Tibial nerve (tissue), 4 donors: ENCODE results near the gene CTXN1. TPM values are rescaled to one million over a fixed set of nuclear protein-coding genes. Genes with fewer than 3 reads are reported as not detected.

Source experiments
- DNase-seq, 2 donors: peaks; one replicate each; pipeline ENCODE4 v3.0.0-alpha.2; 2019; ENCODE audit warnings: low spot score in 2 of 2
- H3K27ac ChIP-seq, 4 donors: fragments of 200-600 bp; sonication (generic) in 3 of 4; one replicate each; pipeline ENCODE4 v1.5.1; 2017 to 2019; ENCODE audit warnings: mild to moderate bottlenecking in 1 of 4
- H3K27me3 ChIP-seq, 2 donors: fragments of 200-600 bp; sonication (generic) in 1 of 2; one replicate each; pipeline versions ENCODE4 v1.5.1 to v1.6.0; 2017 to 2019
- H3K36me3 ChIP-seq, 3 donors: fragments of 200-600 bp; sonication (generic); one replicate each; pipeline ENCODE4 v1.5.1; 2018 to 2019
- H3K4me1 ChIP-seq, 4 donors: fragments of 200-600 bp; sonication (generic) in 3 of 4; one replicate each; pipeline ENCODE4 v1.5.1; 2017 to 2019
- H3K4me3 ChIP-seq, 4 donors: fragments of 200-600 bp; sonication (generic) in 3 of 4; one replicate each; pipeline ENCODE4 v1.5.1; 2017 to 2019; ENCODE audit warnings: mild to moderate bottlenecking in 1 of 4, moderate library complexity in 1 of 4
- H3K9me3 ChIP-seq, 4 donors: fragments of 200-600 bp; sonication (generic) in 3 of 4; one replicate each; pipeline ENCODE4 v1.5.1; 2017 to 2019
- EP300 ChIP-seq, 2 donors: sonication (generic); formaldehyde crosslinking; IDR thresholded peaks; one replicate each; pipeline ENCODE4 v1.6.1; 2017; ENCODE audit warnings: antibody characterized with exemption in 2 of 2, mild to moderate bottlenecking in 1 of 2
- POLR2A ChIP-seq, 2 donors: fragments of 450-650 bp; IDR thresholded peaks; one replicate each; pipeline ENCODE4 v1.6.1; 2017; ENCODE audit warnings: antibody characterized with exemption in 2 of 2, mild to moderate bottlenecking in 2 of 2, moderate library complexity in 2 of 2
- WGBS, 2 donors: methylation state at CpG; one replicate each; pipeline ENCODE4 v1.1.5; 2018; 5-methylcytosine and 5-hydroxymethylcytosine counted together
- total RNA-seq, 4 donors: library from RNA; depleted of rRNA; stranded (reverse); fragments of >200 nt; gene quantifications; one replicate each; pipeline ENCODE4 v1.1.0, GENCODE V29; 2016
- TF ChIP-seq, protein P1 (sequence below), 5 experiments: fragments of 200-600 bp in 3 of 5; fragments of 450-650 bp in 2 of 5; sonication (generic) in 3 of 5; IDR thresholded peaks; one replicate each; pipeline ENCODE4 v1.5.1; 2016 to 2019; ENCODE audit warnings: antibody characterized with exemption in 5 of 5, mild to moderate bottlenecking in 3 of 5, moderate library complexity in 2 of 5

The CTXN1 gene
- total RNA-seq, 4 donors from 2014 or later: 0.66 to 7.2 (median 3.0) TPM

GRCh38 chr19:7911508-7912143, 14.3 kb downstream of the CTXN1 start:
- WGBS, 2 donors: 84 to 86% methylated on average over 15 to 17 of the region's 18 CpGs
- no peaks in the 10 kb centered on the region for H3K9me3 ChIP-seq
- H3K4me3 ChIP-seq: no peak overlapping the region
- H3K4me1 ChIP-seq: peaks cover 0 to 27% (median 8%) of the 10 kb centered on the region in 4 donors
- peaks cover 0 to 21% of the 10 kb centered on the region in 2 donors for H3K27me3 ChIP-seq
- DNase-seq: no peak
- no peak overlapping the region for H3K27ac ChIP-seq
- TF ChIP-seq POLR2A (IDR thresholded peaks at IDR 0.05) (no peak), EP300 (IDR thresholded peaks at IDR 0.05) (no peak)
- TF ChIP-seq, protein P1, sequence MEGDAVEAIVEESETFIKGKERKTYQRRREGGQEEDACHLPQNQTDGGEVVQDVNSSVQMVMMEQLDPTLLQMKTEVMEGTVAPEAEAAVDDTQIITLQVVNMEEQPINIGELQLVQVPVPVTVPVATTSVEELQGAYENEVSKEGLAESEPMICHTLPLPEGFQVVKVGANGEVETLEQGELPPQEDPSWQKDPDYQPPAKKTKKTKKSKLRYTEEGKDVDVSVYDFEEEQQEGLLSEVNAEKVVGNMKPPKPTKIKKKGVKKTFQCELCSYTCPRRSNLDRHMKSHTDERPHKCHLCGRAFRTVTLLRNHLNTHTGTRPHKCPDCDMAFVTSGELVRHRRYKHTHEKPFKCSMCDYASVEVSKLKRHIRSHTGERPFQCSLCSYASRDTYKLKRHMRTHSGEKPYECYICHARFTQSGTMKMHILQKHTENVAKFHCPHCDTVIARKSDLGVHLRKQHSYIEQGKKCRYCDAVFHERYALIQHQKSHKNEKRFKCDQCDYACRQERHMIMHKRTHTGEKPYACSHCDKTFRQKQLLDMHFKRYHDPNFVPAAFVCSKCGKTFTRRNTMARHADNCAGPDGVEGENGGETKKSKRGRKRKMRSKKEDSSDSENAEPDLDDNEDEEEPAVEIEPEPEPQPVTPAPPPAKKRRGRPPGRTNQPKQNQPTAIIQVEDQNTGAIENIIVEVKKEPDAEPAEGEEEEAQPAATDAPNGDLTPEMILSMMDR (IDR thresholded peaks at IDR 0.05): no peak
- H3K36me3 ChIP-seq: peaks cover 6 to 73% (median 22%) of the 10 kb centered on the region in 3 donors

DNA sequence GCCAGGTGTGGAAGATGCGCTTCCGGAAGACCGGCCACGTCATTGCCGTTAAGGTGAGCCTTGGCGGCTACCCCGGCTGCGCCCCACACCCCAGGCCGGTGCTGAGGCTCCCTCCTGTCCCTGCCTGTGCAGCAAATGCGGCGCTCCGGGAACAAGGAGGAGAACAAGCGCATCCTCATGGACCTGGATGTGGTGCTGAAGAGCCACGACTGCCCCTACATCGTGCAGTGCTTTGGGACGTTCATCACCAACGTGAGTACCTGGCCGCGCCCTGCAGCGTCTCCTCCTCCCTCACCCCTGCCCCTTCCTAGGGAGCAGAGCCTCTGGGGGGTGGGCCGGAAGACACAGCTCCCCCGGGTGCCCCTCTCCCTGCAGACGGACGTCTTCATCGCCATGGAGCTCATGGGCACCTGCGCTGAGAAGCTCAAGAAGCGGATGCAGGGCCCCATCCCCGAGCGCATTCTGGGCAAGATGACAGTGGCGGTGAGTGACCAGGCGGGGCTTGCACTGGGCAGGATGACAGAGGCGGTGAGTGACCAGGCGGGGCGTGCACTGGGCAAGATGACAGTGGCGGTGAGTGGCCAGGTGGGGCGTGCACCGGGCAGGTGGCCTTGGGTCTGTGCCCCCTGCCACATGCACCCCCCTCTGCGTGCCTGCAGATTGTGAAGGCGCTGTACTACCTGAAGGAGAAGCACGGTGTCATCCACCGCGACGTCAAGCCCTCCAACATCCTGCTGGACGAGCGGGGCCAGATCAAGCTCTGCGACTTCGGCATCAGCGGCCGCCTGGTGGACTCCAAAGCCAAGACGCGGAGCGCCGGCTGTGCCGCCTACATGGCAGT, 15.4 kb downstream of the CTXN1 start:
- H3K36me3 ChIP-seq: peaks cover 6 to 84% (median 22%) of the 10 kb centered on the region in 3 donors
- TF ChIP-seq, protein P1 (IDR thresholded peaks at IDR 0.05): no peak
- no peak for TF ChIP-seq POLR2A (IDR thresholded peaks at IDR 0.05)
- no peak for TF ChIP-seq EP300 (IDR thresholded peaks at IDR 0.05)
- DNase-seq: no peak
- peaks cover 0 to 11% of the 10 kb centered on the region in 2 donors for H3K27me3 ChIP-seq
- no peaks in the 10 kb centered on the region for H3K9me3 ChIP-seq
- no peak overlapping the region for H3K27ac ChIP-seq
- 89 to 91% methylated on average over 48 to 52 of the region's 54 CpGs for WGBS, 2 donors
- H3K4me1 ChIP-seq: peaks cover 0 to 28% (median under 1%) of the 10 kb centered on the region in 4 donors
- no peak overlapping the region for H3K4me3 ChIP-seq

DNA sequence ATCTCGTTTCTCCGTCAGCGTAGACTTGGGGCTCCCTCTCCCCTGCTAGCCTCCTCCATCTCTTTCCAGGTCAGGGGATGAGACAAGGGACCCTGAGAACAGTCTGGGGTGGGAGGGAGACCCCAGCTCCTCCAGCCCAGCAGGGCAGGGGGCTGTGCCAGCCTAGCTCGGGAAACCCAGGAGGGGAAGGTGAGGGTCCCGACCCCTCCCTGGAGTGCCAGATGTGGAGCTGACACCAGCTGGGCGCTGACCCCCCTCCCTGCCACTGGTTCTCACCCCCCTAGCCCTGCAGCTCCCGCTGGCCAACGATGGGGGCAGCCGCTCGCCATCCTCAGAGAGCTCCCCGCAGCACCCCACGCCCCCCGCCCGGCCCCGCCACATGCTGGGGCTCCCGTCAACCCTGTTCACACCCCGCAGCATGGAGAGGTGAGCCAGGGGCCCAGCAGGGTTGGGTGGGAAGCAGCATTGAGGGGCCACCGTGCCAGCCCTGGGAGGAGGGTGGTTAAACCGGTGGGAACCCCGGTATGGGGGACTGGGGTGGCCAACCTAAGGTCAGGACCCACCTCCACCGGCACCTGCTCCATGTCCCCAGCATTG, 16.4 kb downstream of the CTXN1 start:
- 92 to 94% methylated on average over 20 to 21 of the region's 21 CpGs for WGBS, 2 donors
- no peak for DNase-seq
- H3K9me3 ChIP-seq: no peaks in the 10 kb centered on the region
- peaks cover 0 to 1% of the 10 kb centered on the region in 2 donors for H3K27me3 ChIP-seq
- peaks cover 6 to 84% (median 22%) of the 10 kb centered on the region in 3 donors for H3K36me3 ChIP-seq
- H3K27ac ChIP-seq: no peak overlapping the region
- TF ChIP-seq, protein P1 (IDR thresholded peaks at IDR 0.05): no peak
- no peak for TF ChIP-seq EP300 (IDR thresholded peaks at IDR 0.05)
- TF ChIP-seq POLR2A (IDR thresholded peaks at IDR 0.05): no peak
- H3K4me3 ChIP-seq: no peak overlapping the region
- peaks cover 0 to 38% (median 10%) of the 10 kb centered on the region in 4 donors for H3K4me1 ChIP-seq

DNA sequence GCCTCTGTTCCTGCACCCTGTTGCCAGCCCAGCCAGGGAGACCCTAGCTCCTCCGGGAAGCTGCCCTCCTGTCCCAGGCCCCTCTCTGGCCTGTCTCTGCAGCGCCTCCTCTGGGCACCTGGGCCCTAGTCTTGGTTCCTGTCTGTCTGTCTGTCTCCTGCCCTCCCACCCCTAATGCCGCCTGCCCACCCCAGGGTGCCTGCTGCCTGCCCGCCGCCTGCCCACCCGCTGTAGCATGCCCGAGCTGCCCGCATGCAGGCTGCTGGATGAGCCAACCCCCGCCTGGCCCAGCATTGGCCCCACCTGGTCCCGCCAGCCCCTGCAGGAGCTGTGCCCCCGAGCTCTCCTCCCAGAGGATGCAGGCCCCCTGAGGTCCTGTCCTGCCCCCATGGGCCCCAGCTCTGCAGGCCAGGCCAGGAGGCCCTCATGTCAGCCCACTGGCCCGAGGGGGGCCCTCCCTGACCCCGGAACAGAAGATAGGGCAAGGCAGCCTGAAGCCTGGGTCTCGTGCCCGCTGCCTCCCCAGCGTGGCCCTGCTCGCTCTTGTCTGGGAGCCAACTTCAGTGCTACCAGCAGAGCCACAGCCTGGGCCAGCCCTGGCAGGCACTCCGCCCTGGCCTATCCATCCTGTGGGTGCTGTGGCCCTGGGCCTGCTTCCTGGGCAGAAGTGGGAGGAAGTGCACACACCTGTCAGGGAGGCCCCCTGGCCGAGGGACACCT, 17.0 kb downstream of the CTXN1 start:
- H3K36me3 ChIP-seq: peaks cover 6 to 81% (median 22%) of the 10 kb centered on the region in 3 donors
- no peaks in the 10 kb centered on the region for H3K9me3 ChIP-seq
- 82 to 88% methylated on average over 15 to 16 of the region's 19 CpGs for WGBS, 2 donors
- H3K27me3 ChIP-seq: no peaks in the 10 kb centered on the region
- H3K4me3 ChIP-seq: no peak overlapping the region
- TF ChIP-seq POLR2A (IDR thresholded peaks at IDR 0.05) (no peak), EP300 (IDR thresholded peaks at IDR 0.05) (no peak)
- TF ChIP-seq, protein P1 (IDR thresholded peaks at IDR 0.05): no peak
- H3K27ac ChIP-seq: no peak overlapping the region
- DNase-seq: no peak
- H3K4me1 ChIP-seq: peaks cover 0 to 41% (median 13%) of the 10 kb centered on the region in 4 donors
